Retina (tissue), 1 donor: ENCODE measurements around the gene CTSA.

Experiments
- DNase-seq: peaks from one replicate; pipeline ENCODE4 v3.0.0-alpha.2; 2016

Gene CTSA

GRCh38 chr20:45890985-45891983 is at the start of gene CTSA, which contains the start of gene NEURL2:
TSS of gene CTSA (plus strand) at chr20:45891335. CDS start at chr20:45891569, 234 bp downstream.
TSS of gene NEURL2 (minus strand) at chr20:45891208. CDS start at chr20:45890991, 217 bp downstream.
- DNase-seq, result peak; percentile 99

- DNase-seq, result no peak
Observed at GRCh38 chr20:45841407-45842129, 49.6 kb upstream of the CTSA start.

- DNase-seq, result no peak
Observed at GRCh38 chr20:45842169-45842812, 48.8 kb upstream of the CTSA start.

- DNase-seq, result no peak
Observed at GRCh38 chr20:45843506-45843905, 47.6 kb upstream of the CTSA start.

- no peak for DNase-seq
Observed at GRCh38 chr20:45845452-45845851, 45.7 kb upstream of the CTSA start.

GRCh38 chr20:45848421-45848820 is 42.7 kb upstream of the CTSA start:
- DNase-seq, result no peak

GRCh38 chr20:45848969-45849582 is 42.1 kb upstream of the CTSA start:
- no peak for DNase-seq

- DNase-seq, result no peak
Observed at GRCh38 chr20:45850238-45850637, 40.9 kb upstream of the CTSA start.

GRCh38 chr20:45850926-45851325 is 40.2 kb upstream of the CTSA start:
- no peak for DNase-seq

- no peak for DNase-seq
Observed at GRCh38 chr20:45851501-45851900, 39.6 kb upstream of the CTSA start.

- DNase-seq, result no peak
Observed at GRCh38 chr20:45852326-45852725, 38.8 kb upstream of the CTSA start.

GRCh38 chr20:45853484-45853883 is 37.7 kb upstream of the CTSA start:
- DNase-seq, result no peak

- DNase-seq, result peak; percentile 96
Observed at GRCh38 chr20:45857114-45857881, 33.8 kb upstream of the CTSA start, which contains the start of the genes ACOT8 and ZSWIM3. TSS of gene ACOT8 (minus strand) at chr20:45857392. CDS start at chr20:45857315, 77 bp downstream. TSS of gene ZSWIM3 (plus strand) at chr20:45857614. CDS start at chr20:45857826, 212 bp downstream.

- DNase-seq, result no peak
Observed at GRCh38 chr20:45857882-45858216, 33.3 kb upstream of the CTSA start.

GRCh38 chr20:45859916-45860315 is 31.2 kb upstream of the CTSA start:
- DNase-seq, result no peak

GRCh38 chr20:45860560-45861220 is 30.4 kb upstream of the CTSA start:
- DNase-seq, result no peak

GRCh38 chr20:45861221-45862075 is 29.7 kb upstream of the CTSA start:
- no peak for DNase-seq

GRCh38 chr20:45863543-45864470 is 27.3 kb upstream of the CTSA start:
- DNase-seq, result no peak

GRCh38 chr20:45866454-45866853 is 24.7 kb upstream of the CTSA start:
- no peak for DNase-seq
